SK-MEL-5 (cell line): ENCODE measurements around the gene MPP7. TPM values are rescaled to one million over a fixed set of nuclear protein-coding genes. Genes with fewer than 3 reads are reported as not detected.

ENCODE experiments used
- DNase-seq: peaks from one replicate; pipeline ENCODE4 v3.0.0-alpha.2; 2016; ENCODE audit warnings: low read depth, low spot score
- in situ Hi-C: cut with HindIII; loops from 2 replicates; pipeline ENCODE4 v1.10.0; 2016; ENCODE audit warnings: low sequenced_read_pairs, high pct_unique_total_duplicates, low pct_unique_long_range_greater_than_20kb
- total RNA-seq: library from RNA; depleted of rRNA; stranded (reverse); fragments of >200 nt; shearing (Covaris generic); gene quantifications from 2 replicates; pipeline ENCODE4 v1.2.3, GENCODE V29; 2014

The MPP7 gene
- total RNA-seq, 1 experiment from 2014 or later: 0.34 TPM

DNA sequence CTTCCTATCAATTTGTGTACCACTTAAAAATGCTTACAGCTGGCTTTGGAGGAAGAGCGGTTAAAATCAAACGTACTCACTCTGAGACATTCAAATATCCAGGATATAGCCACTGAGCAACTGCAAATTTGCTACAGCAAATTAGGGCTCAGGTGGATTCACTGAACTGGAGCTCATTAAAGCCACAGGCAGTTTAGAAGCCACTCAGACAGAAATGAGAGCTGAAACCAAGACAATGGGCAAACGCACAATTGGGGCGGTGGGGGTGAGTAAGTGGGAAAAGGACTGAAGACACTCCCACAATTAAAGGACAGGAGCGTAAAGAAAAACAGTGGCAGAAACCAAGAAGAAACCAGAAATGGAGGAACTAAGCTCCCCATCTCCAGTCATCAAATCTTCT lies 20.5 kb downstream of the MPP7 start:
- in situ Hi-C loops: no loop called here
- DNase-seq: no peak

DNA sequence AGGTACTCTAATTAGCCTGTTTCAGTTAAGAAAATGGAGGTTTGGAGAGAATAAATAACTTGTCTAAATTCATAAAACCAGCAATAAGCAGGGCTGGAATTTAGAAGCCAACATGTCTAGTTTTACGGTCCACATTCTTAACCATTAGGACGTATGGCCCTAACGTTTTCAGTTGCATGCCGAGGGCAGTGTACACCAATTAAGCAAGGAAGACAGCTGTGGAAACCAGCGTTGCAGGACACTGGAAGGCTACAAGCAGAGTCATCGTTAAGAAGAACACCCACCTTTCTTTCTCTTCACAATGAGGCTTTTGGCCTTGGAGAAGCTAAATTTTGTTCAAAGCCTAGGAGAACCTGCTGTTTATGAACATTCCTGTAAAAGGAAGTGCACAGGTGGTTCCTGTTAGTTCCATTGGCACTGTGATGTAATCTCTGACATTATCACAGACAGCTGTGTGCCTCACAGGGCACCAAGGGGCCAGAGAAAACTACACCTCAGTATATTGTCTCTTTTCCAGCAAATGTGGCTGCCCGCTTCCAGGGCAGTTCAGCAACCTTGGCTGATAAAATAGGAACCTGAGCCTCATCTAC lies 21.0 kb downstream of the MPP7 start:
- DNase-seq: no peak
- in situ Hi-C loops: no loop called here

DNA sequence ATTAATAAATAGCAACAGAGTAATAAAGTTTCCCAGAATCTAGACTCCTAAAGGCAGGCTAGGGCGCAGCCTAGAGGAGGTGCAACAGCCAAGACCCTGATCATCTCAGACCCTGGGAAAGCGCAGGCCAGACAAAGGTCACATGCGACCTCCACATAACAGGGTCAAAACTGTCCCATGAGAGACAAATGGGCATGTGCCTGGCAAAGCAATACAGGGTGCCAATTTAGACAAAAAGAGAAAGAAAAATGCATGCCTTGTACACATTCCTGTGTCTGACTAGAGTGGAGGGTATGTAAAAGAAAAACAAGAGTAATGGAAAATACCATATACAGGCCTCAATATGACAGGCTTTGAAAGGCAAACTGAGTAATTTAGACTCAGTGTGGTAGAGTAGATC lies 22.2 kb downstream of the MPP7 start:
- in situ Hi-C loops: no loop called here

DNA sequence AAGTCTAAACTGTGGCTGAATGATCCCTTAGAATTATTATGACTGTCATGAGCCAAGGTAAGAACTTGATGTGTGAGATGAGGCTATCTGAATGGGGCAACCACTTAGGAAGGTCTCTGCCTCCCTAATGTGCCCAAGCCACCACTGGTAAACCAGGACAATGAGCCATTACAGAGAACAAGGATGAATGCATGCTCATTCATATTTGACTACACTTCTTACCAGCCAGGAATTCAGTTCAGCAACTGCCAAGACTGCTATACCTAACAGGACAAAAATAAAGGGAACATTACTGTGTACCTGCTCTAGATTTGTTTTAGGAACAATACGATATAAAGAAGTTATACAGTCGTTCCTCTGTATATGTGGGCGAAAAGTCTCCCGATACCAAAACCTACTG lies 23.0 kb downstream of the MPP7 start:
- no peak for DNase-seq
- in situ Hi-C loops: no loop called here

More for the DNA sequence above, 22.2 kb downstream of the MPP7 start:
- DNase-seq: no peak

DNA sequence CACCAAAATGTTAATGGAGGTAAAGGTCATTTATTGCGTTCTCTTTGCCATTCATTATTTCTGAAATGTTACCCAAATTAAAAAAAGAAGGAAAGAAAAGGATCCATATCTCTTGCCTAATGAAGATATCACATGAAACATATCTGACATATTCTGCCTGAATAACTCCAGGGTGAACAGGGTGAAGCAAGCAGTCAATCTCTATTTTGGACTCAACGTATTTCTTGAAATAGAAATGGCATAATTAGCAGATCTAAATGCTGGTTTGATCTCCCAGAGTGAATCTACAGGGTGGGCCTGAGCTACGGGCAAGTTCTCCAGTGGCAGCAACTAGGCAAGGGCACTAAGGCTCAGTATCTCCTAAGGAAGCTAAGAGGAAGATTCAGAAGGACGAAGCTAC lies 24.0 kb downstream of the MPP7 start:
- DNase-seq: no peak
- in situ Hi-C loops: no loop called here

DNA sequence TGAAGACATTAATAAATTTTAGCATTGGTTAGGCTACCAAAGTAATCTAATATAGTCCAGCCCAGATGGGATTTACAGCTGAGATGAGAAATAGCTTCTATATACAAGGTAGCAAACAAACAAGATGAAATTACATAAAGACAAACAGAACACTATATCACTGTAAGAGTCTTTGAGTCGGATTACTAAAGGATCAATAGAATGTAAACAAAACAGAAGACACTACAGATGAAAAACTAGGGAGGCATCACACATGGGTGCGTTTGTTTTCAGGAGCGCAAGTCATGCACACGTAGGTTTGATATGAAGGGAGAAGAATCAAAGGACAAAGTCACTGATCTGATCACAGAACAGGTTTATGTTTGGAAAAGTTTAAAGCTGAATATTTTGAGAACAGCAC lies 26.5 kb downstream of the MPP7 start:
- in situ Hi-C loops: no loop called here
- DNase-seq: no peak

DNA sequence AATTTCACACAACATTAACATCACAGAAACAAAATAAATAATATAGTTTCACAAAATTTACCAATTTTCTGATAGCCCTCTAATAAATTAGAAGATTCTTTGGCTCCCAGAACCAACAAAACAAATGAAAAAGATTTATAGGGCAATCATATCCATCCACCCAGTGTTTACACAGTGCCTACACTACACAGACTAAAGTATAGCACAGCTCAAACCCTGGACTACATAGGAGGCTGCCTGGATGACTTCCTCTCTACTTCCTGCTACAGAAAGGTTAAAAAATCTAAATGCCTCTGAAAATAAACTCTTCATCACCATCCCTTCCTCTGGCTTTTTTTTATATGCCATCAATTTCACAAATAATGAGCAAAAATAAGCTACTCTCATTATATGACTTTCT lies 28.4 kb downstream of the MPP7 start:
- DNase-seq: no peak
- in situ Hi-C loops: no loop called here

DNA sequence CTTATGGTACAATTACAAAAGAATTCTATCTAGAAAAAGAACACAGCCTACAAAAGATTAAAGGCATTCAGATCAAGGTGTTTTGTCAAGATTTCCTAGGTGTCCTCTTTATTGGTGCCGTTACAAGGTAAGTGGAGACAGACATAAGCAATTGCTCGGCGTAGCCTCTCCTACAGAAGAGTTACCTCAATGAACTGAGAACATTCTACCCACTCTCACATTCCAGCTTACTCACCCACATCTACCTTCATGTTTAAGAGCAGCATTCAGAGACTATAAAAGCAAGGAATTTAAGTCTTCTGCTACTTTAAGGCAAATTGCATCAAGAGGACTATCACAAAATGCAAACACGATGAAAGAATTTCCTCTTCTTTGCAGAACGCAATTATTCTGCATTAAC lies 29.5 kb downstream of the MPP7 start:
- in situ Hi-C loops: no loop called here
- DNase-seq: no peak

DNA sequence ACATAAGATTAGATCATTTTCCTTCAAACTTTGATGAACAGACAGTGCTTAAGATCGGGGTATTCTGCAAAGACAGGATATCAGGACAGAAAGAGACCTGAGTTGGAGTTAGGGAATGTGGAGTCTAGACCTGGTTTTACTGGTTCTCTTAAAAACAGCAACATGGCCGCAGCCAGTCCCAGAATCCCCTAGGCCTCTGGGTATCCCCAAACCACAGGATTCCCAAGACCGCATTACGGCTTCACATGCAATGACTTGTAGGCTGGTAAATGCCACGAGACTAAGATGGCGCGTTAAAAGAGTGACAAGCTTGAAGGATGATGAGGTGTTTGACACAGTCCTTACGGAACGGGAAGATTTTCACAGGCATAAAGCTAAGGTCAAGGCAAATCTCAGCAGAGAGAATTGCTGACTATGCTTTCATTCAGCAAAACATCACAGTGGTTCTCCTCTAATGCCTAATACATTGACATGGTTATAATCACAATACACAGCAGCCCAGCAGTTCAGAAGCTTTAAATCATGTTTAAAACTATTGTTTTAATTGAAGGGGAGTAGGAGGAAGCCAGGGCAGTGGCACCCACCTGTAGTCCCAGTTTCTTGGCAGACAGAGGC lies 32.9 kb downstream of the MPP7 start:
- DNase-seq: no peak
- in situ Hi-C loops: no loop called here

DNA sequence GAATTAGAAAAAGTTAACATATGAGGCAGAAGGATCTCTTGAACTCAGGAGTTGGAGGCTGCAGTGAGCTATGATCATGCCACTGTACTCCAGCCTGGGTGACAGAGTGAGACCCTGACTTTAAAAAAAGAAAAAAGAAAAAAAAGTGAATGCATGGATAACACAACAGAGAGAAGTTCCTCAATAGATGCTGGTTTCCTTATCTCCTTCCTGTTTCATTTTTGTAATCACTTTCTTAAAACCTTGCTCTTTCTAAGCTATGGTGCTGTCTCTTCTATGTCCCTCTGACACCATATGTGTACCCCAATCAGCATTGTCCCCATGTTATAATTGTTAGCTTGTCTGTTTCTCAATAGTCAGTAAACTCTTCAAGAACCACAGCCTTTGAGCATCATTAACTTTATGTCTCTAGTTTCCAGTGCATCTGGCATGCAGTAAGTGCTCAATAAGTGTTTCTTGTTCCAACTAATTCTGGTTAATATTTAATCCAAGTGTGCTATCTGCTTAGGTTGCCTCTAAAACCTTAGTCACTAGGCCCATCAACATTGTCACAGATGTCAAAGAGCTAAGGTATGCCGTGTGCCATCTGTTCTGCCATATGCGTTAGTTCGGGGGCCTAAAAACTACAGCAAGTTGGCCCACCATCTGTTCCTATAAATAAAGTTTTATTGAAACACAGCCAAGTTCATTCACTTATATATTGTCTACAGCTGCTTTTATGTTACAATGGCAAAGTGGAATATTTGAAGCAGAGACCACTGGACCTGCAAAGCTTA lies 36.2 kb downstream of the MPP7 start:
- in situ Hi-C loops: no loop called here
- no peak for DNase-seq

DNA sequence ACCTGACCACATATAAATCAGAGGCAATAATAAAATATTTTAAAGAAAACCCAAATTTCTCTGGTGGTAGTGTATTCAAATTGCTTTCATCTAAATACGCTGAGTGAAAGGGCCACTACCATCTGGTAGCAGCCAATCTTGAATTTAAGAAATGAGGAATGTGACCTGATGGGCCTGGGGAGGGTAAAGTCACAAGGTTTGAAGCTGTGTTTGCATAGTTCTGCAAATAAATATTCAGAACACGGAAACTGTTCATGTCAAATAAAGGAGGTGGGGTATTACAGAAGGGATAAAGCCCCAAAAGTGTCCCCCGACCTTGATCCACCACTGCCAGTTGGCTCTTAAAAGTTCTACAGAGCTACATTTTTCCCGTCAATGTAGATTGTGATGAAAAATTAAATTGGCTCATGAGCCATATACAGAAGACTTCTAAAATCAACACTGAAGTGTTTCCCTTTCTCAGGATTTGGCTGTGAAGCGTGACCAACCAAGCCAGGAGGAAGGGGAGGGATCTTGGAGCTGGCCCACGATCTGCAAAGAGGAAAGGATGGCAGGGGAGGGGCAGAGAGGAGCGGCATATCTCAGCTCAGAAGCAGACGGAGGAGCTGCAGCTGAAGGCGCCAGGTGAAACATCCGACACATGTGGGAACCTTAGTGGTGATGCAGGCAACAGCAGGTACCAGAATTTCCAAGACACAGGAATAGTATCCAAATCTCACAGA lies 39.6 kb downstream of the MPP7 start:
- no peak for DNase-seq
- in situ Hi-C loops: no loop called here

DNA sequence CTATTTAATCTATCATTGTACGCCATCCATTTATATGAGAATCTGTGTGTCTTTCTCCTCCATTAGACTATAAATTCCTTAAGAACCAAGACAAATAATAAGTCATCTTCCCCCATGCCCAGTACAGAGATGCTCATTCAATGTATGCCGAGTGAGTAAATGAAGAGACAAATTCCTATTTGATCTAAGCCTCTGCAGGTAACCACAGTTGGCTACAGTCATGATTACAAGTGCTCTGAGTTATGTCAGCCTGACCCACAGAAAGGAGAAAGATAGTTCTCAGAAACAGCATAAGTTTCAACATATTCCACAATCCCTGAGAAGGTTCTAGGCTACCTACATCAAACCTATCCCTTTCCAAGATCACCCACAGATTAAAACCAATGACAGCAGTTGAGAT lies 46.1 kb downstream of the MPP7 start:
- in situ Hi-C loops: no loop called here
- DNase-seq: no peak

DNA sequence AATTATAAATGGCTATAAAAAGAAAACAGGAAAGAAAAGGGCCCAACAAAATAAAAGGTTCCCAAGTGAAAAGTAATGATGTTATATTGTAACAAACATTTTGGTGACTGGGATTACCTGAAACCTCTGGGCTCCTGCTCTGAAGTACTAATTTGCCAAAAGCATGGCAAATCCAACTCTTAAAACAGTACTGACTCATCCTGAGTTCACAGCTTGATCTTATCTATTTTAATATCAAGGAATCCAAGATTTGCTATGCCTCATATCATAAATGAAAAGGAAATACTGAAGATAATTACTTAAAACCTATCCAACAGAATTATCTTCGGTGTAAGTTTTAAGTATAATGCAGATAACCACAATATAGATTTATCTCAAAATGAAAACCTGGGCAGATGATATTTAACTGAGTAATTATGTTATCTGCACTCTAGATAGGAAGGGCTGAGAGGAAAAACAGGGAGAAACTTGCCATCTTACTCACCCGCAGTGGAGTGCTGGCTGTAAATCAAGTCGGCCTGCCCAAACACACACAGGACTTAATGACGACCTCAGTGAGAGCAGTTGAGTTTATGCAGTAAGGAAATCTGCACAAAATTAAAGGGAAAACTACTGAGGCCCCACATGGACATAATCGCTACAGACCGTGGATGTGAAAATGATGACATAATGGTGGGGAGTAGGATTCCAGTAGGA lies 48.4 kb downstream of the MPP7 start:
- in situ Hi-C loops: no loop called here

DNA sequence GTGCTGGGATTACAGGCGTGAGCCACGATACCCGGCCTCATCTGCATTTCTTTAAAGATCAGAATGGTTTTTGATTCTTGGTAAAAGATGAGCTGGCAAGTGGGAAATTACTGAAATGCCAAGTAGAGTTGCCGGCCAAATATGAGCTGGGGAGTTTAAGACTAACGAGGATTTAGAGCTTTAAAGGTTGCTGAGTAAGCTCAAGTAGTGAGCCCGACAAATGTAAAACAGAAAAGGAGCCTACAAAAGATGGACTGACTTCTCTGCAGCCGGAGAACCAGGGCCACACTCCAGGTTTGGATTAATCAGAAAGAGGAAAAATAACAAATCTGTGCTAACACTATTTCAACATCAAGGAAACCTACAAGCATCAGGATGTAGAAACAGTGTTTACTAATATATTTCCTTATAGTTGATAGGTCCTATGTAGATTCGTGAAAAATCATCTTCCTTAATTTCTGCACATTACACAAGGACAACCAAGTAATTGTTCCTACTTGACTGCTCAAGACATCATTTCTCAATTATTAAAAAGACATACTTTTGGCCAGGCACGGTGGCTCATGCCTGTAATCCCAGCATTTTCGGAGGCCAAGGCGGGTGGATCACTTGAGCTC lies 49.6 kb downstream of the MPP7 start:
- in situ Hi-C loops: no loop called here

More for the DNA sequence above, 48.4 kb downstream of the MPP7 start:
- DNase-seq: no peak

More for the DNA sequence above, 49.6 kb downstream of the MPP7 start:
- no peak for DNase-seq
